DMS153 treated with DMSO at 0.1 percent for 48 hours (cell line): ENCODE results near the gene DMAC2.
"Not testable (repeated sequence)": the region's sequence is repeated elsewhere in the genome, so short reads cannot be mapped to it uniquely, and the experiment has no call there.

Source experiments
- DNase-seq: peaks from one replicate; lab custom pipeline; 2025; ENCODE audit not compliant: unreplicated experiment; lab: John Stamatoyannopoulos, UW

DMAC2 gene

GRCh38 chr19:41402010-41402409 is 37.7 kb downstream of the DMAC2 start:
- DNase-seq = no peak

- no peak for DNase-seq
These were observed 38.2 kb downstream of the DMAC2 start for GRCh38 chr19:41401483-41401882.

GRCh38 chr19:41399525-41399924 is 40.2 kb downstream of the DMAC2 start:
- no peak for DNase-seq

GRCh38 chr19:41399091-41399490 is 40.6 kb downstream of the DMAC2 start:
- DNase-seq = no peak

- no peak for DNase-seq
These were observed 41.1 kb downstream of the DMAC2 start for GRCh38 chr19:41398598-41398997.

- no peak for DNase-seq
These were observed 41.7 kb downstream of the DMAC2 start for GRCh38 chr19:41398050-41398418.

GRCh38 chr19:41397086-41398049 is 42.3 kb downstream of the DMAC2 start, which contains the start of the genes BCKDHA and EXOSC5:
TSS of gene BCKDHA (plus strand) at chr19:41397818. CDS start at chr19:41397828, 10 bp downstream.
TSS of gene EXOSC5 (minus strand) at chr19:41397359. CDS start at chr19:41397328, 31 bp downstream.
- DNase-seq = peak; percentile 99

- no peak for DNase-seq
These were observed 44.4 kb downstream of the DMAC2 start for GRCh38 chr19:41395355-41395754.

GRCh38 chr19:41392775-41393174 is 46.9 kb downstream of the DMAC2 start:
- DNase-seq = no peak

- DNase-seq = no peak
These were observed 48.1 kb downstream of the DMAC2 start for GRCh38 chr19:41391618-41392017.

GRCh38 chr19:41386442-41386841 is 53.3 kb downstream of the DMAC2 start:
- no peak for DNase-seq

GRCh38 chr19:41384351-41384750 is 55.4 kb downstream of the DMAC2 start:
- DNase-seq = no peak

GRCh38 chr19:41381536-41381935 is 58.2 kb downstream of the DMAC2 start:
- DNase-seq = not testable (repeated sequence)
